D721Med (cell line): ENCODE results near the gene SH3TC2.

Experiments used
- DNase-seq: peaks from one replicate; pipeline ENCODE4 v3.0.0; 2011; ENCODE audit warnings: low spot score; ENCODE audit not compliant: insufficient read length
- FAIRE-seq: peaks from 2 replicates; lab custom pipeline; 2011; peaks lifted over from hg19 to GRCh38; lab: Jason Lieb, UNC
- TF ChIP-seq, protein P1 (sequence below): IDR thresholded peaks from 2 replicates; pipeline ENCODE4 v1.5.1; 2012; ENCODE audit warnings: mild to moderate bottlenecking, control low read depth; ENCODE audit not compliant: insufficient read depth; ENCODE audit errors: missing control alignments

SH3TC2 gene

DNA sequence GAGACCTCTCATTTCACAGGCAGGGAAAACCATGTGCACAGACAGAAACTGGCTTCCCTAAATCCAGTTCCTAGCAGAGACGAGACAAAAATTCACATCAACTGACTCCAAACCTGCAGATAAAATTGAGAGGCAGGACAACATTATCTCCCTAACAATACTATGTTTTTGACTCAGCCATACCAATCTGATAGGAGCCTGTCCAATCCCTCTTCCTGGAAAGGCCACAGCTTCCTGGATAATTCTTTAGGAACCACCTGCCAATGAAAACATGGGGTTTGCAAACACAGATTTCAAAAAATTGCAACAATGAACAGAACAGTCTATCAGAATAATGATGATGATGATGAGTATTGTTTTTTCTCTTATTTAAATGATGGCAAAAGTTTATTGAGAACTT, 22.4 kb downstream of the SH3TC2 start:
- TF ChIP-seq, protein P1, sequence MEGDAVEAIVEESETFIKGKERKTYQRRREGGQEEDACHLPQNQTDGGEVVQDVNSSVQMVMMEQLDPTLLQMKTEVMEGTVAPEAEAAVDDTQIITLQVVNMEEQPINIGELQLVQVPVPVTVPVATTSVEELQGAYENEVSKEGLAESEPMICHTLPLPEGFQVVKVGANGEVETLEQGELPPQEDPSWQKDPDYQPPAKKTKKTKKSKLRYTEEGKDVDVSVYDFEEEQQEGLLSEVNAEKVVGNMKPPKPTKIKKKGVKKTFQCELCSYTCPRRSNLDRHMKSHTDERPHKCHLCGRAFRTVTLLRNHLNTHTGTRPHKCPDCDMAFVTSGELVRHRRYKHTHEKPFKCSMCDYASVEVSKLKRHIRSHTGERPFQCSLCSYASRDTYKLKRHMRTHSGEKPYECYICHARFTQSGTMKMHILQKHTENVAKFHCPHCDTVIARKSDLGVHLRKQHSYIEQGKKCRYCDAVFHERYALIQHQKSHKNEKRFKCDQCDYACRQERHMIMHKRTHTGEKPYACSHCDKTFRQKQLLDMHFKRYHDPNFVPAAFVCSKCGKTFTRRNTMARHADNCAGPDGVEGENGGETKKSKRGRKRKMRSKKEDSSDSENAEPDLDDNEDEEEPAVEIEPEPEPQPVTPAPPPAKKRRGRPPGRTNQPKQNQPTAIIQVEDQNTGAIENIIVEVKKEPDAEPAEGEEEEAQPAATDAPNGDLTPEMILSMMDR: no peak
- DNase-seq (no peak), FAIRE-seq (no peak)

DNA sequence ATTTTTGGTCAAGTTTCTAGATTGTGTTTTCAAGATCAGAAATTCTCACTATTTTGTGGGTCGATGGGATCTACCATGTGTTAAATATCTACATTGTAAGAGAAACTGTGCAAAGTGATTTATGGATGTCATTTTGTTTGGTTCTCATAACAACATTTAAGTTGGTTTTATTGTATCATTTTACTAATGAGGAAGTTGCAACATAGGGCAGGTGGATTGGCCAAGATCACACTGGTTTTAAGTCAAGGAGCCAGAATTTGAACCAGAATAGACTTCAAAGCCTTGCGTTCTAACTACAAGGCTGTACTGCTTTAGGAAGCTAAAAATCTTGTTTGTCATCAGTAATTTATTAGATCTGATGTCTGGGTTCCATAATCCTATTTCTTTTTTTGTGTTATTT, 23.4 kb downstream of the SH3TC2 start:
- TF ChIP-seq, protein P1: no peak
- DNase-seq (no peak), FAIRE-seq (no peak)

DNA sequence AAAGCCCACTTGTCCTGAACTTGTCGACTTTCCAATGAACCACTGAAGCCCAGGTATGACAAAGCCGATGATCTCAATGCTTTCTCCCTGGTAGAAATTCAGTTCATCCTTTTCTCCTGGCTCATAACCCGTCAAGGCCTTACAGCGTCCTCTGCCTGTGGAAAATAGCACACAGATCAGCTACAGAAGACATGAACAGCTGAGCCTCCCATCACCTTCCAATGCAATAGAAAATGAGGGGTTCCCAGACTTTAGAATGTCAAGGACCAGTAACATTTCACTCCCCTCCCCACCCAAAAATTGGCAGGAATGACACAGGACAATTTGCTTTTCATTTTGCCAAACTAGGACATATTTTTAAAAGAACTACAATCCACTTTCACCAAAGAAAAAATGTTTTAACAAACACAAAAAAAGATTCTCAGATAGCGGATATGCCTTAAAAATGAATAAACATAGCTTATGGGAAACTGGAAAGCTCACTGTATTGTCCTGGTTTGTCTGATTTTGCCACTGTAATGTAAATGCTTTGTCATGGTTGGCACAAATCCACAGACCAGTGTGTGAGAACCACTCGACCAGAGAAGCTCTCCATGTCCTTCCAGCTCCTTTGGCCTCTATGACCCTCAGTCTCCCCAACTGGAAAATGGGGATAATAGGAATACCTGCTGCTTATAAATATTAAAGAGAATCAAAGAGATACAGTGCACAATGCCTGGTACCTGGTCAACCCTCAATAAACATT, 24.4 kb downstream of the SH3TC2 start:
- no peak for DNase-seq
- TF ChIP-seq, protein P1: no peak
- no peak for FAIRE-seq

DNA sequence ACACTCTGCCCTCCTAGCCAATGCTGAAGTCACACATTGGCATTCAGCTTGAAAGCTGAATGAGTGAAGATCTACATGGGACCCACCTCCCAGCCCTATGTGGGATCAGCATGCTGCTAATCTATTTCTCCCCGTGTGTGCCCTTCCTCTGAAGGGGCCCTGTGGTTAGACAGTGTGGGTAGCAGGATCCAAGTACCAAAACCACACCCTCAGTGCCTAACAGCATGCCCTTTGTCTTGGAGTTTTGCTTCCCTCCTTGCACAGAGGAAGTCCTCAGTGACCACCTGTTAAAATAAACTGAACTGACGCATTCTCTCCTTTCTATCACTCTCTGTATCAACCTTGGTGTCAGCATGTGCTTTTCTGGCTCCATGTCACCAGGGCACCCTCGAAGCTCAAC, 25.0 kb downstream of the SH3TC2 start:
- FAIRE-seq (no peak), DNase-seq (no peak)
- TF ChIP-seq, protein P1: no peak

DNA sequence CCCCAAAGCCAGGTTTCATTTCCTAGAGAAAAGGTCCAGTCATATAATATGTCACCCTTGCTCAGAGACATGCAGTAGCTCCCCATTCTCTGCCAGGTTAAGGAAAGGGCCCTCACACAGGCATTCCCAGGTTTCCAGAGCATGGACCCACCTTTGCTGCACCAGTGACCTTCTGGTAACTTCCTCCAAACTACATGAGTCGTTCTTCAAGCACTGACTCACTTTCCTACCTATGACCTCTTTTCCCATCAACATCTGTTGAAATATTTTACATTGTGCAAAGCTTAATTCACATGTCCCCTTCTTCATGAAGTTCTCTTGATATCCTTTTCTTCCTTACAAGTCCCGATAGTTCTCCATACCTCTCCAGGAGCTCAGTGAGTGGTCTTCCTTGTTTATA, 25.9 kb downstream of the SH3TC2 start:
- no peak for FAIRE-seq

DNA sequence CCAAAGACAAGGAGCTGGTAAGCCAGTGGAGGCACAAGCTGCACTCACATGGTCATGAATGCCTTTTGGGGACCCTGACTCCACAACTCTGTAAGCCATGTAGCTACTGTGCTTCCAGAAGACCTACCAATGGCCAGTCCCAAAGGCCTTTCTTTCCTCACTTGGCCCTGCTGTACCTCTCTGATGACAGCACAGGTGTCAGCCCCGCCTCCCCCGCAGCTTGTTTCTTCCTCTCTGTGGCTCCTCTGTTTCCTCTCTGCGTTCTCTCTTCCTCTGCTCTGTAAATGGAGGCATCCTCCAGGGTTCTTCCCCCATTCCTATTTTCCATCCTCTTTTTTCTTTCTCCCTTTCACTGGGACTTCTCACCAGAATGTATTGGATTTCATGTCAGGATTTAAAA, 26.7 kb downstream of the SH3TC2 start:
- FAIRE-seq (no peak), DNase-seq (no peak)
- TF ChIP-seq, protein P1: no peak

More for the DNA sequence above, 25.9 kb downstream of the SH3TC2 start:
- TF ChIP-seq, protein P1: no peak
- DNase-seq: no peak

DNA sequence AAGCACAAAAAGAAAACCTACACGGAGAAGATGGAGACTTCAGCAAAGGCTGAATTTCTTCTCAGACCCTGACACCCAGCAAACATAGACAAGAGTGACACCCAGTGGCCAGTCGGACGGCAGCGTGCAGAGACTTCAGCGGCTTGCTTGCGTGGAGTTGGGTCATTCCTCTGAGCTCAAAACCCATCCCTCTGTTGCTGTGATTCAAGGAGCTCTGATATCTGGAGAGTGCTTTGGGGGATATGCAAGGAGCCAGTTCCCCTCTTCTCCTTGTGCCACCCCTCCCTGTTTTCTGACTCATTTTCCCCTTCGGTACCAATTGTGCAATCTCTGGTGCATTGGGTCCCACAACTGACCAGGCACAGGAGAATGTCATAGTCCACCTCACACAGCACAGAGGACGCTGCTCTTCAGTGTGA, 27.5 kb downstream of the SH3TC2 start:
- FAIRE-seq (no peak), DNase-seq (no peak)
- TF ChIP-seq, protein P1: peak; percentile 89
